Stimulated activated naive CD8-positive, alpha-beta T cell treated with anti-CD3 and anti-CD28 coated beads, Interleukin-15, amount 100 ng/mL, for 72 hours (primary cell): Measurements from ENCODE around the gene TUBB4B.

Source experiments
- ATAC-seq: fragments of 150-1000 bp; cut with Tn5 transposase; 2 replicates; pipeline ENCODE4 v1.10.0; 2021; ENCODE audit warnings: mild to moderate bottlenecking, moderate library complexity
- DNase-seq, 2 donors: peaks; one replicate each; pipeline ENCODE4 v3.0.0; 2021 to 2022
- H3K27ac Mint-ChIP-seq, 2 donors: one replicate each; pipeline ENCODE4 v1.8.0; 2022; ENCODE audit warnings: mild to moderate bottlenecking in 2 of 2, mixed read lengths in 2 of 2, moderate library complexity in 2 of 2
- H3K27me3 Mint-ChIP-seq: one replicate; pipeline ENCODE4 v1.8.0; 2022; ENCODE audit warnings: mixed read lengths
- H3K4me1 Mint-ChIP-seq: one replicate; pipeline ENCODE4 v1.8.0; 2022; ENCODE audit warnings: mild to moderate bottlenecking, mixed read lengths
- H3K4me3 Mint-ChIP-seq, 2 donors: one replicate each; pipeline ENCODE4 v1.8.0; 2022; ENCODE audit warnings: mild to moderate bottlenecking in 2 of 2, mixed read lengths in 2 of 2, moderate library complexity in 1 of 2
- H3K9me3 Mint-ChIP-seq, 2 donors: one replicate each; pipeline ENCODE4 v1.8.0; 2022; ENCODE audit warnings: mixed read lengths in 2 of 2

TUBB4B gene

GRCh38 chr9:137275588-137276472, 34.7 kb downstream of the TUBB4B start:
- Mint-ChIP-seq H3K27me3 (peaks cover 21% of the 10 kb centered on the region), H3K4me1 (peaks cover 47% of the 10 kb centered on the region), H3K27ac (no peak overlapping the region), H3K9me3 (no peaks in the 10 kb centered on the region), H3K4me3 (no peak overlapping the region)
- ATAC-seq = no peak
- DNase-seq = no peak

GRCh38 chr9:137276473-137277328, 35.6 kb downstream of the TUBB4B start:
- no peak for ATAC-seq
- no peaks in the 10 kb centered on the region for H3K9me3 Mint-ChIP-seq
- peak overlapping the region; percentile 79 to 88 for H3K4me3 Mint-ChIP-seq
- peak overlapping the region; percentile 78 to 94 for H3K27ac Mint-ChIP-seq
- peaks cover 38% of the 10 kb centered on the region for H3K4me1 Mint-ChIP-seq
- no peak for DNase-seq
- H3K27me3 Mint-ChIP-seq = peaks cover 23% of the 10 kb centered on the region

GRCh38 chr9:137277329-137278041, 36.4 kb downstream of the TUBB4B start, which contains the start of gene TOR4A:
Gene TOR4A (plus strand): TSS chr9:137277726. CDS start chr9:137278690, 964 bp downstream.
- Mint-ChIP-seq H3K9me3 (no peaks in the 10 kb centered on the region), H3K27ac (peak within 1 kb of the TSS; percentile 78 to 94), H3K4me1 (peaks cover 38% of the 10 kb centered on the region), H3K27me3 (peaks cover 31% of the 10 kb centered on the region), H3K4me3 (peak within 1 kb of the TSS; percentile 79 to 88)
- ATAC-seq = peak; percentile 70
- peak in 1 of 2 donors; percentile 54 for DNase-seq

GRCh38 chr9:137278061-137278701, 37.1 kb downstream of the TUBB4B start:
- peak; percentile 11 for ATAC-seq
- no peak for DNase-seq
- Mint-ChIP-seq H3K4me3 (peak overlapping the region; percentile 79 to 88), H3K27me3 (peaks cover 38% of the 10 kb centered on the region), H3K4me1 (peaks cover 42% of the 10 kb centered on the region), H3K9me3 (no peaks in the 10 kb centered on the region), H3K27ac (peak overlapping the region in 1 of 2 donors; percentile 52)

GRCh38 chr9:137278721-137279711, 37.9 kb downstream of the TUBB4B start:
- peak; percentile 1 for ATAC-seq
- H3K9me3 Mint-ChIP-seq = no peaks in the 10 kb centered on the region
- peaks cover 44% of the 10 kb centered on the region for H3K27me3 Mint-ChIP-seq
- H3K27ac Mint-ChIP-seq = no peak overlapping the region
- DNase-seq = no peak
- peaks cover 42% of the 10 kb centered on the region for H3K4me1 Mint-ChIP-seq
- H3K4me3 Mint-ChIP-seq = peak overlapping the region in 1 of 2 donors; percentile 10

- ATAC-seq (no peak), DNase-seq (no peak)
- peaks cover 34% of the 10 kb centered on the region for H3K4me1 Mint-ChIP-seq
- no peak overlapping the region for H3K27ac Mint-ChIP-seq
- no peak overlapping the region for H3K4me3 Mint-ChIP-seq
- no peaks in the 10 kb centered on the region for H3K9me3 Mint-ChIP-seq
- peaks cover 44% of the 10 kb centered on the region for H3K27me3 Mint-ChIP-seq
Observed at GRCh38 chr9:137279741-137280473, 38.8 kb downstream of the TUBB4B start.

GRCh38 chr9:137280474-137281344, 39.6 kb downstream of the TUBB4B start:
- peaks cover 36% of the 10 kb centered on the region for H3K27me3 Mint-ChIP-seq
- DNase-seq (no peak), ATAC-seq (peak; percentile 21)
- H3K4me3 Mint-ChIP-seq = no peak overlapping the region
- peaks cover 27% of the 10 kb centered on the region for H3K4me1 Mint-ChIP-seq
- no peak overlapping the region for H3K27ac Mint-ChIP-seq
- no peaks in the 10 kb centered on the region for H3K9me3 Mint-ChIP-seq

- DNase-seq (no peak), ATAC-seq (no peak)
- Mint-ChIP-seq H3K4me3 (no peak overlapping the region), H3K27ac (no peak overlapping the region), H3K9me3 (no peaks in the 10 kb centered on the region), H3K4me1 (peaks cover 22% of the 10 kb centered on the region), H3K27me3 (peaks cover 31% of the 10 kb centered on the region)
Observed at GRCh38 chr9:137281345-137282116, 40.4 kb downstream of the TUBB4B start.

GRCh38 chr9:137286975-137287383, 45.9 kb downstream of the TUBB4B start:
- Mint-ChIP-seq H3K4me1 (peaks cover 6% of the 10 kb centered on the region), H3K9me3 (no peaks in the 10 kb centered on the region), H3K27me3 (peaks cover 26% of the 10 kb centered on the region), H3K27ac (no peak overlapping the region), H3K4me3 (no peak overlapping the region)
- peak; percentile 80 for ATAC-seq
- no peak for DNase-seq

- no peak overlapping the region for H3K4me3 Mint-ChIP-seq
- no peaks in the 10 kb centered on the region for H3K9me3 Mint-ChIP-seq
- H3K27ac Mint-ChIP-seq = no peak overlapping the region
- no peak for ATAC-seq
- H3K27me3 Mint-ChIP-seq = peaks cover 42% of the 10 kb centered on the region
- DNase-seq = no peak
- H3K4me1 Mint-ChIP-seq = peaks cover 23% of the 10 kb centered on the region
Observed at GRCh38 chr9:137293094-137293481, 52.0 kb downstream of the TUBB4B start.
